Gastroesophageal sphincter (tissue), 4 donors: Measurements from ENCODE around the gene WDFY1. TPM values are rescaled to one million over a fixed set of nuclear protein-coding genes. Genes with fewer than 3 reads are reported as not detected.
A peak's percentile ranks its signal among the peaks of the same experiment; 100 is the strongest.

Experiments
- ATAC-seq: fragments of 150-250 bp; one replicate; pipeline ENCODE4 v1.9.1; 2016; ENCODE audit warnings: mild to moderate bottlenecking, moderate library complexity
- H3K27ac ChIP-seq, 4 donors: fragments of 200-600 bp; sonication (generic) in 3 of 4; 1 replicate in 3 of 4; 2 replicates in 1 of 4; pipeline ENCODE4 v1.5.1; 2016 to 2019
- H3K27me3 ChIP-seq: fragments of 200-600 bp; sonication (generic); one replicate; pipeline ENCODE4 v1.5.1; 2019
- H3K36me3 ChIP-seq, 2 donors: fragments of 200-600 bp; sonication (generic); one replicate each; pipeline ENCODE4 v1.5.1; 2019; ENCODE audit warnings: control low read depth in 1 of 2
- H3K4me1 ChIP-seq, 3 donors: fragments of 200-600 bp; sonication (generic); 1 replicate in 2 of 3; 2 replicates in 1 of 3; pipeline ENCODE4 v1.5.1; 2016 to 2019; ENCODE audit warnings: control low read depth in 2 of 3
- H3K4me3 ChIP-seq, 2 donors: fragments of 200-600 bp; sonication (generic); one replicate each; pipeline ENCODE4 v1.5.1; 2019; ENCODE audit warnings: mild to moderate bottlenecking in 1 of 2, moderate library complexity in 1 of 2
- H3K9me3 ChIP-seq, 3 donors: fragments of 200-600 bp; sonication (generic); one replicate each; pipeline ENCODE4 v1.5.1; 2017 to 2019; ENCODE audit warnings: control low read depth in 2 of 3
- EP300 ChIP-seq: sonication (generic); formaldehyde crosslinking; IDR thresholded peaks from one replicate; pipeline ENCODE4 v1.6.1; 2017; ENCODE audit warnings: antibody characterized with exemption, mild to moderate bottlenecking
- POLR2A ChIP-seq, 2 donors: fragments of 450-650 bp; IDR thresholded peaks; one replicate each; pipeline ENCODE4 v1.6.1; 2017; ENCODE audit warnings: antibody characterized with exemption in 2 of 2, mild to moderate bottlenecking in 2 of 2, moderate library complexity in 1 of 2
- POLR2AphosphoS5 ChIP-seq: sonication (generic); formaldehyde crosslinking; IDR thresholded peaks from one replicate; pipeline ENCODE4 v1.6.1; 2017; ENCODE audit warnings: antibody characterized with exemption
- WGBS, 2 donors: methylation state at CpG; one replicate each; pipeline ENCODE4 v1.1.5; 2018; ENCODE audit warnings: low coverage in 1 of 2; 5-methylcytosine and 5-hydroxymethylcytosine counted together
- total RNA-seq, 4 donors: library from RNA; depleted of rRNA; stranded (reverse); fragments of >200 nt; gene quantifications; one replicate each; pipeline ENCODE4 v1.1.0, GENCODE V29; 2016
- TF ChIP-seq, protein P1 (sequence below), 4 experiments: fragments of 200-600 bp in 2 of 4; fragments of 450-650 bp in 2 of 4; sonication (generic) in 1 of 4; IDR thresholded peaks; one replicate each; pipeline ENCODE4 v1.5.1; 2017 to 2019; ENCODE audit warnings: antibody characterized with exemption in 4 of 4, mild to moderate bottlenecking in 2 of 4, moderate library complexity in 2 of 4

WDFY1 gene
- total RNA-seq, 4 donors from 2014 or later: 26.3 to 49.7 (median 39.3) TPM

DNA sequence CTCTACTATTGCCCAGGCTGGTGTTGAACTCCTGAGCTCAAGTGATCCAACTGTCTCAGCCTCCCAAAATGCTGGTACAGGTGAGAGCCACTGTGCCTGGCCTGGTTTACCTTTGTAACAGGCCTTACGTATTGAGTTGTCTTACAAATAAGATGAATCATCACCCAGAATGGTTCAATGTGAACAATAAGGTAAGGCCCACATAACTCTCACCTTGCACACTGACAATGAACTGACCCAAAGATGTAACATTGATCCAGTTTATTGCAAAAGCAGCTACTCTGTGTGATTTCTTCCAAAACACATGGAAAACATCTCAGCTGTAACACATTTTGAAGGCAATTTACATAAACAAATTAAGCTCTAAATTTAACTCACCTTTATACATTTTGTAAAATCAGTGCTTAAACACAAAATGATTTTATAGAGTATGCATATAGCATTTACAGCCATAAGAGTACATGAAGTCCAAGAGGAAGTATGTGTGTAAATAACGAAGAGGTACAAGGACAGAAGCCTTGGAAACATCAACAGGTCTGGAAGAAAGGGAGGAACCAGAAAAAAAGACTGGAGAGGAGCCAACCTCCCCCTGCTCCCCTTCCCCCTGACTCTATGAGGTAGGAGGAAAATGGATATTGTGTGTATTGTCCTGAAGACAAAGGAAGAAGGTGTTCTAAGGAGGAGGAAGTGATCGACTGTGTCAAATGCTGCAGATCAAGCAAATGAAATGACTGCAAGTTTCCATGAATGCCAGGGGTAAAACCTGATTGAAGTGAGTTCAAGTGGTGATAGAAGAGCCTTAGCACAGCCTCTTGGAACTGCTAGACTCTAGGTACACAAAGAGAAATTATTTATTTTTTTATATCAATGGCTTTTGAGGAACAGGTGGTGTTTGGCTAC is 5.6 kb upstream of the WDFY1 start:
- Histone ChIP-seq H3K27me3 (no peaks in the 10 kb centered on the region), H3K4me1 (peaks cover 0 to 5% (median 0%) of the 10 kb centered on the region in 3 donors), H3K9me3 (no peaks in the 10 kb centered on the region), H3K36me3 (no peaks in the 10 kb centered on the region), H3K4me3 (no peak overlapping the region), H3K27ac (no peak overlapping the region)
- WGBS, 2 donors: 79 to 85% methylated on average over 2 to 3 of the region's 3 CpGs
- no peak for ATAC-seq
- TF ChIP-seq POLR2A (IDR thresholded peaks at IDR 0.05) (no peak), POLR2AphosphoS5 (no peak), EP300 (no peak)
- TF ChIP-seq, protein P1, sequence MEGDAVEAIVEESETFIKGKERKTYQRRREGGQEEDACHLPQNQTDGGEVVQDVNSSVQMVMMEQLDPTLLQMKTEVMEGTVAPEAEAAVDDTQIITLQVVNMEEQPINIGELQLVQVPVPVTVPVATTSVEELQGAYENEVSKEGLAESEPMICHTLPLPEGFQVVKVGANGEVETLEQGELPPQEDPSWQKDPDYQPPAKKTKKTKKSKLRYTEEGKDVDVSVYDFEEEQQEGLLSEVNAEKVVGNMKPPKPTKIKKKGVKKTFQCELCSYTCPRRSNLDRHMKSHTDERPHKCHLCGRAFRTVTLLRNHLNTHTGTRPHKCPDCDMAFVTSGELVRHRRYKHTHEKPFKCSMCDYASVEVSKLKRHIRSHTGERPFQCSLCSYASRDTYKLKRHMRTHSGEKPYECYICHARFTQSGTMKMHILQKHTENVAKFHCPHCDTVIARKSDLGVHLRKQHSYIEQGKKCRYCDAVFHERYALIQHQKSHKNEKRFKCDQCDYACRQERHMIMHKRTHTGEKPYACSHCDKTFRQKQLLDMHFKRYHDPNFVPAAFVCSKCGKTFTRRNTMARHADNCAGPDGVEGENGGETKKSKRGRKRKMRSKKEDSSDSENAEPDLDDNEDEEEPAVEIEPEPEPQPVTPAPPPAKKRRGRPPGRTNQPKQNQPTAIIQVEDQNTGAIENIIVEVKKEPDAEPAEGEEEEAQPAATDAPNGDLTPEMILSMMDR (IDR thresholded peaks at IDR 0.05): no peak

DNA sequence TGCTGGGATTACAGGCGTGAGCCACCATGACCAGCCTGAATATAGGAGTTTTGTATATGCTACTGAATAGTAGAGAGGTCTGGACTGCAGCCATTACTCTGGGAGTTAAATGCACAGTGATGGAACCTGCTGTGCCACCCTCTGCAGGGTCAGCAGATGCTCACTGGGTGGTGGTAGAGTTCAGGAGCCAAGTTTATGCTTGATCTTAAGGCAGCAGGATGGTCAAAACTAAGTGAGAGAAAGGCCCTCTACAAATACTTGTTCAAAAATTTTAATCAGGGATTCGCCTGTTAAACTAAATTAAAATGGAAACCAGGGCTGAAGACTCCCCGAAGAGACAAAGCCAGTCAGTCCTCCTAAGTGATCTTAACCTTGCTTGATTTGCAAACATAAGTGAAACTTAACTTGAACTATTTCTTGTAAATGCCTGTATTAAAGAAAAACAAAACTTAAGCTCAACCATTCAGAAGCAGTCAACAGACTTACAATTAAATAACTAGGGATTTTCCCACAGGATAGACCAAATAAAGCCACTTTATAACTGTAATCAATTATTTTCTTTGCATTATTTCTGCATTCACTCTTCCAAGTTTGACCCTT is 4.2 kb upstream of the WDFY1 start:
- H3K36me3 ChIP-seq: no peaks in the 10 kb centered on the region
- TF ChIP-seq EP300: no peak
- no peak for TF ChIP-seq POLR2A (IDR thresholded peaks at IDR 0.05)
- TF ChIP-seq, protein P1 (IDR thresholded peaks at IDR 0.05): no peak
- no peaks in the 10 kb centered on the region for H3K27me3 ChIP-seq
- H3K9me3 ChIP-seq: no peaks in the 10 kb centered on the region
- H3K27ac ChIP-seq: no peak overlapping the region
- H3K4me3 ChIP-seq: no peak overlapping the region
- peaks cover 0 to 11% (median 0%) of the 10 kb centered on the region in 3 donors for H3K4me1 ChIP-seq
- ATAC-seq: no peak
- WGBS, 2 donors: 92 to 93% methylated on average over 2 of the region's 3 CpGs

DNA sequence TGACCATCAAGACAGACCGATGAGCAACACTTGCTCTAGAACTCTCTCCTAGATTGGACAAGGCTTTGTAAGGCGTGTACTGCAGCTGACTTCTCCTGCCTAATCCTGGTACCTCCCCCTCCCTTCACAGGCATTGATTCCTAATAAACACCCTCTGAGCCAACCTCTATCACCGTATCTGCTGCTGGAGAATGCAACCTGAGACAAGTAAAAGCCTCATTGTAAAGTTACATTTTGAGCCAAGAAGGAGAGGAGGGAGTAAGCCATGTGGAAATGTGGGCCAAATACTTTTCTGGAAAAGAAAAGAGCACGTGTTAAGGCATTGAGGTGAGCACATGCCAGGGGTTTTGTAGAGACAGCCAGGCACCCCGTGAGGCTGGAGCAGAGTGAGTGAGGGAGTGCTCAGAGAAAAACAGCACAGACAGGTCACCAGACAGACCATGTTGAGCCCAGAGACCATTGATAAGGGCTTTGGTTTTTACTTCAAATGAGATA is 2.6 kb upstream of the WDFY1 start:
- no peaks in the 10 kb centered on the region for H3K9me3 ChIP-seq
- no peak overlapping the region for H3K4me3 ChIP-seq
- H3K4me1 ChIP-seq: peaks cover 0 to 26% (median 7%) of the 10 kb centered on the region in 3 donors
- no peak for ATAC-seq
- WGBS, 2 donors: 25 to 36% methylated on average over 1 to 3 of the region's 5 CpGs
- no peaks in the 10 kb centered on the region for H3K27me3 ChIP-seq
- TF ChIP-seq POLR2AphosphoS5: no peak
- TF ChIP-seq, protein P1 (IDR thresholded peaks at IDR 0.05): no peak
- TF ChIP-seq EP300: no peak
- no peak for TF ChIP-seq POLR2A (IDR thresholded peaks at IDR 0.05)
- no peak overlapping the region for H3K27ac ChIP-seq
- H3K36me3 ChIP-seq: no peaks in the 10 kb centered on the region

DNA sequence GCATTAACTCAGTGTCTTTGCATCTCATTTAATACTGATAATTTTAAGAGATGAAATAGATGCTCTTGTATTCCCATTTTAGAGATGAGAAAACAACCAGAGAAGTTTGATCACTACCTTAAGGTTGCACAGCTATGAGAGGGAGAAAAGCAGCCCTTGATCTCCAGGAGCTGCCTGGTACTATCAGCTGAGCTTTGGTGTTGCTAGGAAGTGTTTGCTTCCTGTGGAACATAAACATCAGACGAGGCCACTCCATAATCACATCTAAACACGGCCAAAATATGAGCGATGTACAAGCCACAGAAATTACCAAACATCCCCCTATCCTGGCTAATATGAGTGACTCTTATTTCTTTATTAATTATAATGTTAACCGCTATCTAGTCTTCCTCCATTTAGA is 620 bp upstream of the WDFY1 start:
- Histone ChIP-seq H3K4me1 (peaks cover 0 to 41% (median 14%) of the 10 kb centered on the region in 3 donors), H3K9me3 (no peaks in the 10 kb centered on the region), H3K27me3 (no peaks in the 10 kb centered on the region), H3K36me3 (no peaks in the 10 kb centered on the region), H3K27ac (peak overlapping the region in 2 of 4 donors; percentile 93 to 99), H3K4me3 (peak overlapping the region in 1 of 2 donors; percentile 100)
- TF ChIP-seq, protein P1 (IDR thresholded peaks at IDR 0.05): no peak
- TF ChIP-seq EP300: no peak
- no peak for TF ChIP-seq POLR2AphosphoS5
- TF ChIP-seq POLR2A (IDR thresholded peaks at IDR 0.05): no peak
- WGBS, 2 donors: 49 to 57% methylated on average over 4 of the region's 4 CpGs
- ATAC-seq: no peak
